RWPE2 (cell line): ENCODE measurements around the gene TUBGCP5.
A peak's percentile ranks its signal among the peaks of the same experiment; 100 is the strongest.

ENCODE experiments used
- ATAC-seq: fragments of 200-7000 bp; cut with Tn5 transposase; 3 replicates; pipeline ENCODE4 v1.9.1; 2021; ENCODE audit warnings: low read depth
- DNase-seq: peaks from one replicate; pipeline ENCODE4 v3.0.0-alpha.2; 2020; ENCODE audit warnings: low spot score
- H3K27ac ChIP-seq: fragments of 450-650 bp; 2 replicates; pipeline ENCODE4 v1.5.1; 2017; ENCODE audit warnings: mild to moderate bottlenecking; ENCODE audit not compliant: poor library complexity, severe bottlenecking
- H3K27me3 ChIP-seq: fragments of 250-450 bp; sonication (Bioruptor Pico); 2 replicates; pipeline ENCODE4 v1.5.1; 2021; ENCODE audit warnings: mild to moderate bottlenecking, moderate library complexity; ENCODE audit not compliant: insufficient read depth, poor library complexity, severe bottlenecking
- H3K36me3 ChIP-seq: fragments of 250-450 bp; sonication (Bioruptor Pico); 2 replicates; pipeline ENCODE4 v1.5.1; 2020; ENCODE audit warnings: low read depth, mild to moderate bottlenecking, moderate library complexity
- H3K4me1 ChIP-seq: fragments of 250-450 bp; sonication (Bioruptor Pico); 2 replicates; pipeline ENCODE4 v1.5.1; 2021; ENCODE audit warnings: mild to moderate bottlenecking, moderate library complexity; ENCODE audit not compliant: insufficient read depth, poor library complexity, severe bottlenecking
- H3K4me3 ChIP-seq: fragments of 250-450 bp; sonication (Bioruptor Pico); 2 replicates; pipeline ENCODE4 v1.5.1; 2021; ENCODE audit warnings: mild to moderate bottlenecking, moderate library complexity; ENCODE audit not compliant: severe bottlenecking
- H3K9me3 ChIP-seq: fragments of 250-450 bp; sonication (Bioruptor Pico); 2 replicates; pipeline ENCODE4 v1.5.1; 2021; ENCODE audit warnings: mild to moderate bottlenecking, moderate library complexity; ENCODE audit not compliant: severe bottlenecking
- CTCF ChIP-seq: fragments of 450-650 bp; IDR thresholded peaks from one replicate; pipeline ENCODE4 v1.5.1; 2017; ENCODE audit warnings: mild to moderate bottlenecking, moderate library complexity; ENCODE audit not compliant: poor library complexity, severe bottlenecking

Gene TUBGCP5

DNA sequence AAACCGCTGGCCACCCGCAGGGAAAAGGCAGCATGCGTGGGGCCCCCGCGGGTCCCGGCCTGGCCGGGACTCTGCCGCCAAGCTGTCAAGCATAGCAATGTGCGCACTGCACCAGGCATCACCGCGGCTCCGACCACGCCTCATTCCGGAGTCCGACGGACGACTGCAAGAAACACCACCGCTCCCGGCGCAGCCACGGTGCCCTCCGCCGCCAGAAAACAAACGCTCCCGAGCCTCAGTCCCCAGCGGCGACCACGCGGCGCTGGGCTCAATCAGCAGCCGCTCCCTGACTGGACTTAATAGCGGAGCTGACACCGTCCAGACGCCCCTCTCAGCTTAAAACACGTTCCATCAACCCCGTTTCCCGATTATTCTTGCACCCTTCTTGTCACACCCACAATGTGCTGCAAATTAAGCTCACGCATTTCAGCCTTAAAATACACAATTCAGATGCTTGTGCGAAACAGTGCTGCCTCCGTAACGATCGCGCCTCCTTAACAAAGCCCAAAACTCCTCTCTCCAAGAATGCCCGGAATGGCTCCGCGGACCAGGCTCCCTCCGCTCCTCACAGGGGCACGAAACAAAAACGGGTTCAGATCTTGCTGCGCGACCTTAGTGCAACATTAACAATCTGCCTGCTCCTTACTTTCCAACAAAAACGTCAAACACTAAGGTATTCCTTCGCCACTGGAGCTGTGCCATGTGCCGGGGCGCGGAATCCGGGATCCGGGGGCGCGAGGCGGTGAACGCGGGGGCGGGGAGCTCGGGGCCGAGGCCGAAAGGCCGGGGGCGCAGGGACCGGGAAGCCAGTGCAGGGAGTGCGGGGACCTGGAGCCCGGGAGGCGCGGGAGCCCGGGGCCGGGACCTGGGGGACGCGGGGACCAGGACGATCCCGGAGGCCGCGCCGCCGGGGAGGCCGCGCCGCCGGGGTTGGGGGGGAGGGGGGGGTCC, 59.9 kb downstream of the TUBGCP5 start:
- H3K4me3 ChIP-seq, result peak overlapping the region; percentile 86
- H3K27me3 ChIP-seq, result no peaks in the 10 kb centered on the region
- ATAC-seq, result peak; percentile 63
- TF ChIP-seq CTCF, result no peak
- no peaks in the 10 kb centered on the region for H3K4me1 ChIP-seq
- H3K27ac ChIP-seq, result peak overlapping the region; percentile 71
- DNase-seq, result peak; percentile 82
- H3K36me3 ChIP-seq, result no peaks in the 10 kb centered on the region
- no peaks in the 10 kb centered on the region for H3K9me3 ChIP-seq

- DNase-seq, result peak; percentile 42
- no peak overlapping the region for H3K27ac ChIP-seq
Measured at GRCh38 chr15:22978691-22979237, 60.6 kb downstream of the TUBGCP5 start.

DNA sequence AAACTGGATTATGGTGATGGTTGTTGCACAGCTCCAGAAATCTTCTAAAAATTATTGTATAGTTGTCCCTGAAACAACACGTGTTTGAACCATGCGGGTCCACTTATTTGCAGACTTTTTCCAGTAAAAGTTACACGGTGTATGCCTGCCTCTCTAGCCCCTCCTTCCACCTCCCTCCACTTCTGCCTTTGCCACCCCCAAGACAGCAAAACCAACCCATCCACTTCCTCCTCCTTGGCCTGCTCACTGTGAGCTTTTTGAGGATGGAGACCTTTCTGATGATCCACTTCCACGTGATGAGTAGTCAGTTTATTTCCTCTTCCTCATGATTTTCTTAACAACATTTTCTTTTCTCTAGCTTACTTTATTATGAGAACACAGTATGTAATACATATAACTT, 64.6 kb downstream of the TUBGCP5 start:
- no peak for TF ChIP-seq CTCF
- Histone ChIP-seq H3K36me3 (peaks cover 15% of the 10 kb centered on the region), H3K9me3 (peaks cover 9% of the 10 kb centered on the region), H3K4me1 (no peaks in the 10 kb centered on the region), H3K27ac (no peak overlapping the region), H3K4me3 (no peak overlapping the region), H3K27me3 (no peaks in the 10 kb centered on the region)
- no peak for DNase-seq
- no peak for ATAC-seq

More at GRCh38 chr15:22978691-22979237, 60.6 kb downstream of the TUBGCP5 start:
- H3K9me3 ChIP-seq, result no peaks in the 10 kb centered on the region
- peak overlapping the region; percentile 86 for H3K4me3 ChIP-seq
- H3K4me1 ChIP-seq, result no peaks in the 10 kb centered on the region
- ATAC-seq, result peak; percentile 48
- TF ChIP-seq CTCF, result no peak
- no peaks in the 10 kb centered on the region for H3K27me3 ChIP-seq
- H3K36me3 ChIP-seq, result no peaks in the 10 kb centered on the region

- Histone ChIP-seq H3K4me1 (no peaks in the 10 kb centered on the region), H3K27ac (no peak overlapping the region), H3K27me3 (no peaks in the 10 kb centered on the region), H3K4me3 (no peak overlapping the region), H3K36me3 (peaks cover 22% of the 10 kb centered on the region), H3K9me3 (peaks cover 14% of the 10 kb centered on the region)
- DNase-seq, result no peak
- no peak for TF ChIP-seq CTCF
- no peak for ATAC-seq
Measured at GRCh38 chr15:22973987-22974386, 65.4 kb downstream of the TUBGCP5 start.
